Neural progenitor cell (in vitro differentiated cells): ENCODE data around the gene SERPINA12.

ENCODE experiments used
- EZH2 ChIP-seq: fragments of 200-600 bp; sonication (generic); IDR thresholded peaks from 2 replicates; pipeline ENCODE4 v1.6.1; 2017; ENCODE audit warnings: antibody characterized with exemption, mild to moderate bottlenecking, moderate library complexity
- TF ChIP-seq, protein P1 (sequence below): fragments of 200-600 bp; sonication (generic); IDR thresholded peaks from 2 replicates; pipeline ENCODE4 v1.5.1; 2017; ENCODE audit warnings: antibody characterized with exemption, mild to moderate bottlenecking

DNA sequence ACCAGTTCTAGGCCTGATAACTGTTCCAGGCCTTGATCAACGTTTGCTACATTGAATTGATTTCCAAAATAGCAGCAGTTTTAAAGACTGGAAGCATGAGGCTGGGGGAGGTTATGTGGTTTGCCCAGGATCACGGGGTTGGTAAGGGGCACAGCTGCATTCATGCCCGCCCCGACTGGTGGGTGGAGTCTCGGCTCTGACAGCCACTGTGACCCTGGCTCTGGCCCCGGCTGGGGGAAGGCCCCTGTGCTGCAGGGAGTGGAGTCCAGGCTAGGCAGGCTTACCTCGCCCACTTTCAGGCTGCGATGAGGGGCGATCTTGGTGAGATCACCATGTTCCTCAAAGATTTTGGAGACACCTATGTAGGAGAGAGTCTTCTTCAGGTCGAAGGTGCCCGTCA is 19.9 kb downstream of the SERPINA12 start:
- TF ChIP-seq, protein P1, sequence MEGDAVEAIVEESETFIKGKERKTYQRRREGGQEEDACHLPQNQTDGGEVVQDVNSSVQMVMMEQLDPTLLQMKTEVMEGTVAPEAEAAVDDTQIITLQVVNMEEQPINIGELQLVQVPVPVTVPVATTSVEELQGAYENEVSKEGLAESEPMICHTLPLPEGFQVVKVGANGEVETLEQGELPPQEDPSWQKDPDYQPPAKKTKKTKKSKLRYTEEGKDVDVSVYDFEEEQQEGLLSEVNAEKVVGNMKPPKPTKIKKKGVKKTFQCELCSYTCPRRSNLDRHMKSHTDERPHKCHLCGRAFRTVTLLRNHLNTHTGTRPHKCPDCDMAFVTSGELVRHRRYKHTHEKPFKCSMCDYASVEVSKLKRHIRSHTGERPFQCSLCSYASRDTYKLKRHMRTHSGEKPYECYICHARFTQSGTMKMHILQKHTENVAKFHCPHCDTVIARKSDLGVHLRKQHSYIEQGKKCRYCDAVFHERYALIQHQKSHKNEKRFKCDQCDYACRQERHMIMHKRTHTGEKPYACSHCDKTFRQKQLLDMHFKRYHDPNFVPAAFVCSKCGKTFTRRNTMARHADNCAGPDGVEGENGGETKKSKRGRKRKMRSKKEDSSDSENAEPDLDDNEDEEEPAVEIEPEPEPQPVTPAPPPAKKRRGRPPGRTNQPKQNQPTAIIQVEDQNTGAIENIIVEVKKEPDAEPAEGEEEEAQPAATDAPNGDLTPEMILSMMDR: no peak
- TF ChIP-seq EZH2: no peak
